Parathyroid adenoma (tissue), 2 donors: ENCODE data around the gene RFPL3.
"Not testable (repeated sequence)": the region's sequence is repeated elsewhere in the genome, so short reads cannot be mapped to it uniquely, and the experiment has no call there.

Experiments used
- H2AFZ ChIP-seq: fragments of 300-600 bp; sonication (generic); one replicate; pipeline ENCODE4 v1.7.0; 2017; ENCODE audit warnings: antibody characterized with exemption, mild to moderate bottlenecking
- H3K27ac ChIP-seq: fragments of 300-600 bp; sonication (generic); one replicate; pipeline ENCODE4 v1.7.0; 2017
- H3K27me3 ChIP-seq: fragments of 300-600 bp; sonication (generic); one replicate; pipeline ENCODE4 v1.7.0; 2017; ENCODE audit warnings: low read length; ENCODE audit not compliant: control insufficient read depth, insufficient read depth
- H3K36me3 ChIP-seq: fragments of 300-600 bp; sonication (generic); one replicate; pipeline ENCODE4 v1.7.0; 2017; ENCODE audit warnings: low read length; ENCODE audit not compliant: control insufficient read depth, insufficient read depth
- H3K4me1 ChIP-seq: fragments of 300-600 bp; sonication (generic); one replicate; pipeline ENCODE4 v1.7.0; 2017; ENCODE audit warnings: control low read depth
- H3K4me2 ChIP-seq: fragments of 300-600 bp; sonication (generic); one replicate; pipeline ENCODE4 v1.7.0; 2017; ENCODE audit warnings: low read length
- H3K4me3 ChIP-seq: fragments of 300-600 bp; sonication (generic); one replicate; pipeline ENCODE4 v1.7.0; 2017; ENCODE audit warnings: low read depth, low read length
- H3K79me2 ChIP-seq: fragments of 300-600 bp; sonication (generic); one replicate; pipeline ENCODE4 v1.7.0; 2017; ENCODE audit warnings: control low read depth
- H3K9ac ChIP-seq: fragments of 300-600 bp; sonication (generic); one replicate; pipeline ENCODE4 v1.7.0; 2017; ENCODE audit warnings: mild to moderate bottlenecking
- H3K9me3 ChIP-seq: fragments of 300-600 bp; sonication (generic); one replicate; pipeline ENCODE4 v1.7.0; 2017; ENCODE audit warnings: low read length; ENCODE audit not compliant: control insufficient read depth
- TF ChIP-seq, protein P1 (sequence below): fragments of 300-600 bp; sonication (generic); IDR thresholded peaks from one replicate; pipeline ENCODE4 v1.7.0; 2017; ENCODE audit warnings: antibody characterized with exemption, mild to moderate bottlenecking
- donor health status: primary hyperparathyroidism.

Gene RFPL3

DNA sequence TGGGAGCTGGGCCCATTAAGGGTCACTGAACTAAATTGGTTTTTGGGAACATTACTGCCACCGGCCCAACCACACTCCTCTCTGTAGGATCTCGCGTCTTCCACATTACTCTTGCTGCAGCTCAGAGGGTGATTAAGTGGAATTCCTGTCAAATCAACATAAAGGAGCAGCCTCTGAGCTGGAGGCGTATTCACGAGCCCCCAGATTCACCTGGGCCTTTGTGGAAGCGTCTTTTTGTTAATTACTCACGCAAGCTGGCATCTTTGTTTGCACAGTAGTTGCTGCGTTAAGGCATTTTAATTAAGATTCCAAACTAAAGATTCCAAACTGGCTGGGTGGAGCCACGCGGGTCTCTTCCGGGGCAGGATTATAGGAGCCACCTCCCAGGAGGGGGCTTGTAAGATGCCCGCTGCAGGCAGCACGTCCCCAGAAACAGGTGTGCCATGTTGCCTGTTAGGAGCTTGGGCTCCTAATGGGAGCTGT lies 21.5 kb upstream of the RFPL3 start:
- Histone ChIP-seq H3K27me3 (no peaks in the 10 kb centered on the region), H3K4me1 (no peaks in the 10 kb centered on the region), H3K9ac (no peak overlapping the region), H3K4me3 (no peak overlapping the region), H3K9me3 (no peaks in the 10 kb centered on the region), H3K27ac (no peak overlapping the region), H3K4me2 (no peak overlapping the region), H3K79me2 (no peaks in the 10 kb centered on the region), H2AFZ (no peak overlapping the region), H3K36me3 (no peaks in the 10 kb centered on the region)
- TF ChIP-seq, protein P1, sequence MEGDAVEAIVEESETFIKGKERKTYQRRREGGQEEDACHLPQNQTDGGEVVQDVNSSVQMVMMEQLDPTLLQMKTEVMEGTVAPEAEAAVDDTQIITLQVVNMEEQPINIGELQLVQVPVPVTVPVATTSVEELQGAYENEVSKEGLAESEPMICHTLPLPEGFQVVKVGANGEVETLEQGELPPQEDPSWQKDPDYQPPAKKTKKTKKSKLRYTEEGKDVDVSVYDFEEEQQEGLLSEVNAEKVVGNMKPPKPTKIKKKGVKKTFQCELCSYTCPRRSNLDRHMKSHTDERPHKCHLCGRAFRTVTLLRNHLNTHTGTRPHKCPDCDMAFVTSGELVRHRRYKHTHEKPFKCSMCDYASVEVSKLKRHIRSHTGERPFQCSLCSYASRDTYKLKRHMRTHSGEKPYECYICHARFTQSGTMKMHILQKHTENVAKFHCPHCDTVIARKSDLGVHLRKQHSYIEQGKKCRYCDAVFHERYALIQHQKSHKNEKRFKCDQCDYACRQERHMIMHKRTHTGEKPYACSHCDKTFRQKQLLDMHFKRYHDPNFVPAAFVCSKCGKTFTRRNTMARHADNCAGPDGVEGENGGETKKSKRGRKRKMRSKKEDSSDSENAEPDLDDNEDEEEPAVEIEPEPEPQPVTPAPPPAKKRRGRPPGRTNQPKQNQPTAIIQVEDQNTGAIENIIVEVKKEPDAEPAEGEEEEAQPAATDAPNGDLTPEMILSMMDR = no peak

DNA sequence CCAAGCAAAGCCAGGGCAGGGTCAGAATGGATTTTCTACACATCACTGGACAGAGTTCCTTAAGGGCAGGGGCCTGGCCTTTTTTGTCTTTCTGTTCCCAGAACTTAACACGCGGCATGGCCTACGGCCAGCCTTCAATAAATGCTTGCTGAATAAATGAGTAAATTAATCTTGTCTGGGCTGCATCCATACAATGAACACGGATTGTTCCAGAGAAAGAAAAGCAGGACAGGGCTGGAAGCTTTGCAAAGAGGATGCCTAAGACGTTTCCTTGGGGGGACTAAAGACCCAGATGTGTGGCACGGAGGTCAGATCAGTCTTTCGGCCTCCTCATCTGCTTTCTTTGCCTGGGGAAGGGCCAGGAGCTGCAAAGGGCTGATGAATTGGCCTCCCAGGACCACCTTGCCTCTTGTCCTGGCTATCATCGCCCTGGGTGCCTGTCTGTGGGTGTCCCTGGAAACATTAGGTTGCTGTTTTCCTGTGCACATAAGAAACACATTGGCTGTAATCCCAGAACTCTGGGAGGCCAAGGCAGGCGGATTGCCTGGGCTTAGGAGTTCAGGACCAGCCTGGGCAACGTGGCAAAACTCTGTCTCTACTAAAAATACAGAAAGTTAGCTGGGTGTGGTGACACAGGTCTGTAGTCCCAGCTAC lies 20.8 kb upstream of the RFPL3 start:
- H3K79me2 ChIP-seq = no peaks in the 10 kb centered on the region
- H3K4me1 ChIP-seq = no peaks in the 10 kb centered on the region
- H2AFZ ChIP-seq = no peak overlapping the region
- H3K36me3 ChIP-seq = no peaks in the 10 kb centered on the region
- no peak overlapping the region for H3K4me3 ChIP-seq
- no peaks in the 10 kb centered on the region for H3K27me3 ChIP-seq
- TF ChIP-seq, protein P1 = no peak
- H3K27ac ChIP-seq = no peak overlapping the region
- no peaks in the 10 kb centered on the region for H3K9me3 ChIP-seq
- H3K9ac ChIP-seq = no peak overlapping the region
- no peak overlapping the region for H3K4me2 ChIP-seq

DNA sequence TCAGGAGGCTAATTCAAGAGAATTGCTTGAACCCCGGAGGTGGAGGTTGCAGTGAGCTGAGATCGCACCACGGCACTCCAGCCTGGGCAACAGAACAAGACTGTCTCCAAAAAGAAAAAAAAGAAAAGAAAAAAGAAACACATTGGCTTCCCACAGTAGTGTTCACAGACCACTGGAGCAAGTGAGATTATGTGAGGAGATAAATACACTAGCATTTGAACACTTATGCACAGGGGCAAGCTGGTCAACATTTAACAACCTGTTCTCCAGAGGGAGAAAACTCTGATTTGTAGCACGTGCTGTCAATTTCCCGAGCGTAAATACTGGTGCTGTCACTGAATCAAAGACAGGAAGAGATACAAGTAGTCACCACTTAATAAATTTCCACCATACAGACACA lies 20.2 kb upstream of the RFPL3 start:
- not testable (repeated sequence) for H3K79me2 ChIP-seq, H3K27ac ChIP-seq, H3K4me3 ChIP-seq, H3K36me3 ChIP-seq, H3K9ac ChIP-seq, H2AFZ ChIP-seq, H3K27me3 ChIP-seq, H3K9me3 ChIP-seq, H3K4me2 ChIP-seq, H3K4me1 ChIP-seq

DNA sequence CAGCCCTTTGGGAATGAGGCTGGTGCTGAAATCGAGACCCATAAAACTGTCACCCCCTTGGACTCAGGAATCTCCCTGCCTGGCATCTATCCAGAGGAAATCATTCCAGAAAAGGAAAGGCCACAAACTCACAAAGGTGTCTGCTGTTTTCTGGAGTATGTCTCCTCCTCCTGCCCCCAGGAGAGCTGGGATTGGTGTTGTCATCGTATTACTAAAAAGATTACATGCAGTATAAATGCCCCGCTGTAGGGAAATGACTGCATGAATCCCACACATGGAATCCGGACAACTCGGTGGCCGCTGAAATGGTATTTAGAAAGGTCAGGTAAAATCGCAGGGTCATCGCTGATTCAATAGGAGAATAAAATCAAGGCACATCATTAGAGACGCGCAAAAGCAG lies 18.9 kb upstream of the RFPL3 start:
- Histone ChIP-seq H3K4me1 (no peaks in the 10 kb centered on the region), H3K9me3 (no peaks in the 10 kb centered on the region), H3K27ac (no peak overlapping the region), H2AFZ (no peak overlapping the region), H3K4me3 (no peak overlapping the region), H3K4me2 (no peak overlapping the region), H3K9ac (no peak overlapping the region), H3K79me2 (no peaks in the 10 kb centered on the region), H3K36me3 (no peaks in the 10 kb centered on the region), H3K27me3 (no peaks in the 10 kb centered on the region)
- TF ChIP-seq, protein P1 = no peak

DNA sequence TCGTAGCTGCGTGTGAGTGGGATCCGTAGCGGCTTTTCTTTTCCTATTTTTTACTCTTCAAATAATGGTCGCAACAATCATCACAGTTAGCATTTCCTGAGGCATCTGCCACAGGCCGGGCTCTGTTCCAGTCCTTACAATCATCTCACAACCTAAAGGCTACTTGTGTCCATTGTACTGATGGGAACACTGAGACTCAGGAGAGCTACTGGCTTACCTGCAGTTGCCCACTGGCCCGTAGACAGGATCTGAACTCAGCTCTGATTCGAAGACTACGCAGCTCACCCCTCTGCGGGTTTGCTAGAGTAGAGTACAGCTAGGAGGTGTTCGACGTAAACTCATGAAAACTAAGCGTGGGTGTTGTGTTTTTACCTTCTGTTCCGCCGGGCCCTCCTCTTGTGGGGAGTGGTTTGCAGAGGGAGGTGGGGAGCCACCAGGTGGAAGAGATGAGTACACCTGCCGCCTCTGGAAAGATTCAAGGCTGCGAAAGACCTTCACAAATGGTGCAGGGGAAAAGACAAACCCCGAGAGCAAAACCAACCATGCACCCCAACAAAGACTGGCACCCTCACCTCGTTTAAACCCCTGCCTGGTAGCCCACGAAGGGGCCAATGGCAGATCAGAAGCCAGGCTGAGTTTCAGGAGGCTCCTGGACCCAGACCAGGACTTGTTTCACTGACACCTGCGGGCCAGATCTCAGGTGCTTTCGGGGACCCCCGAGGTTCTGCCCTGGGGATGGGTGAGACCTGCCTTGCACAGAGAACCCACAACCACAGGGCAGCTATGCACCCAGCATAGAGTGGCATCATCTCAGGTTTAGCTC lies 18.3 kb upstream of the RFPL3 start:
- H3K36me3 ChIP-seq = no peaks in the 10 kb centered on the region
- no peak overlapping the region for H3K27ac ChIP-seq
- H3K27me3 ChIP-seq = no peaks in the 10 kb centered on the region
- H2AFZ ChIP-seq = no peak overlapping the region
- no peak overlapping the region for H3K4me2 ChIP-seq
- H3K4me1 ChIP-seq = no peaks in the 10 kb centered on the region
- TF ChIP-seq, protein P1 = no peak
- H3K4me3 ChIP-seq = no peak overlapping the region
- H3K79me2 ChIP-seq = no peaks in the 10 kb centered on the region
- no peaks in the 10 kb centered on the region for H3K9me3 ChIP-seq
- no peak overlapping the region for H3K9ac ChIP-seq
